GM19351 (cell line): ENCODE results near the gene GRIN3B.
"Not testable (repeated sequence)": the region's sequence is repeated elsewhere in the genome, so short reads cannot be mapped to it uniquely, and the experiment has no call there.

Source experiments
- ATAC-seq: cut with Tn5 transposase; IDR thresholded peaks from one replicate; pipeline ENCODE4 v1.9.1; 2021; ENCODE audit warnings: mild to moderate bottlenecking, moderate library complexity; ENCODE audit not compliant: unreplicated experiment

Gene GRIN3B

GRCh38 chr19:1018393-1018792, 18.2 kb downstream of the GRIN3B start:
- no peak for ATAC-seq

GRCh38 chr19:1018932-1019615, 18.9 kb downstream of the GRIN3B start:
- ATAC-seq = no peak

GRCh38 chr19:1019616-1019961, 19.4 kb downstream of the GRIN3B start:
- no peak for ATAC-seq

- peak; percentile 7 for ATAC-seq
These were observed 20.0 kb downstream of the GRIN3B start for GRCh38 chr19:1019980-1020867.

GRCh38 chr19:1020868-1021425, 20.7 kb downstream of the GRIN3B start, which contains the start of gene TMEM259:
Gene TMEM259 (minus strand): TSS chr19:1021123. CDS start chr19:1020996, 127 bp downstream.
- ATAC-seq = peak; percentile 81

GRCh38 chr19:1023883-1024188, 23.6 kb downstream of the GRIN3B start:
- not testable (repeated sequence) for ATAC-seq

- not testable (repeated sequence) for ATAC-seq
These were observed 24.9 kb downstream of the GRIN3B start for GRCh38 chr19:1025080-1025479.

- ATAC-seq = peak; percentile 55
These were observed 26.0 kb downstream of the GRIN3B start, which contains the start of gene CNN2 for GRCh38 chr19:1025960-1026782. Gene CNN2 (plus strand): TSS chr19:1026608. CDS start chr19:1026662, 54 bp downstream.

- no peak for ATAC-seq
These were observed 26.8 kb downstream of the GRIN3B start for GRCh38 chr19:1026783-1027649.

- ATAC-seq = no peak
These were observed 27.4 kb downstream of the GRIN3B start for GRCh38 chr19:1027650-1028061.

GRCh38 chr19:1028062-1028926, 28.1 kb downstream of the GRIN3B start:
- ATAC-seq = no peak

- ATAC-seq = no peak
These were observed 32.1 kb downstream of the GRIN3B start for GRCh38 chr19:1032264-1032867.

- ATAC-seq = no peak
These were observed 35.9 kb downstream of the GRIN3B start for GRCh38 chr19:1035998-1036621.

GRCh38 chr19:1037621-1038064, 37.4 kb downstream of the GRIN3B start:
- no peak for ATAC-seq

GRCh38 chr19:1038978-1039645, 38.9 kb downstream of the GRIN3B start:
- no peak for ATAC-seq

GRCh38 chr19:1039646-1040475, 39.6 kb downstream of the GRIN3B start, which contains the start of gene ABCA7:
Gene ABCA7 (plus strand): TSS chr19:1040107. CDS start chr19:1041362, 1,255 bp downstream.
- ATAC-seq = peak; percentile 74
